HepG2 (cell line): ENCODE measurements around the gene KCNF1. TPM values are rescaled to one million over a fixed set of nuclear protein-coding genes. Genes with fewer than 3 reads are reported as not detected.

Experiments used
- ATAD3A ChIP-seq: sonication (generic); formaldehyde crosslinking; IDR thresholded peaks from 2 replicates; pipeline ENCODE4 v1.4.0; 2020; ENCODE audit warnings: missing genetic modification reagents
- KDM6A ChIP-seq: IDR thresholded peaks from 2 replicates; pipeline ENCODE4 v1.6.1; 2016; ENCODE audit warnings: low read depth
- KLF16 ChIP-seq, 2 experiments: sonication (generic) in 1 of 2; formaldehyde crosslinking in 1 of 2; IDR thresholded peaks; 2 replicates each; pipeline versions ENCODE4 v1.6.1 to v1.8.0; 2016 to 2023; ENCODE audit warnings: missing genetic modification reagents in 2 of 2, missing compliant biosample characterization in 1 of 2
- MIXL1 ChIP-seq: IDR thresholded peaks from 2 replicates; pipeline ENCODE4 v1.6.1; 2016
- POLR2G ChIP-seq: fragments of 200-400 bp; formaldehyde crosslinking; IDR thresholded peaks from 2 replicates; pipeline ENCODE4 v1.6.1; 2018; ENCODE audit warnings: mild to moderate bottlenecking, low read depth, low read length, moderate library complexity
- RFXANK ChIP-seq: IDR thresholded peaks from 2 replicates; pipeline ENCODE4 v1.6.1; 2016
- SCMH1 ChIP-seq: sonication (generic); formaldehyde crosslinking; IDR thresholded peaks from 2 replicates; pipeline ENCODE4 v1.9.0; 2021; ENCODE audit warnings: missing genetic modification reagents, mild to moderate bottlenecking, borderline replicate concordance
- SETDB1 ChIP-seq: sonication (generic); formaldehyde crosslinking; IDR thresholded peaks from 2 replicates; pipeline ENCODE4 v1.5.1; 2020; ENCODE audit warnings: missing genetic modification reagents, mild to moderate bottlenecking, borderline replicate concordance
- TP53 ChIP-seq: sonication (generic); formaldehyde crosslinking; conservative IDR thresholded peaks from 2 replicates; pipeline ENCODE4 v1.4.0; 2020; ENCODE audit warnings: missing genetic modification reagents
- ZIK1 ChIP-seq: sonication (generic); formaldehyde crosslinking; IDR thresholded peaks from 2 replicates; pipeline ENCODE4 v1.5.0; 2020; ENCODE audit warnings: mild to moderate bottlenecking, low read depth, missing genetic modification reagents, borderline replicate concordance
- ZNF615 ChIP-seq: sonication (generic); formaldehyde crosslinking; IDR thresholded peaks from 2 replicates; pipeline ENCODE4 v1.5.0; 2020; ENCODE audit warnings: mild to moderate bottlenecking, missing genetic modification reagents, borderline replicate concordance
- ZNF761 ChIP-seq: sonication (generic); formaldehyde crosslinking; conservative IDR thresholded peaks from 2 replicates; pipeline ENCODE4 v1.4.0; 2020; ENCODE audit warnings: mild to moderate bottlenecking, missing genetic modification reagents
- polyA plus RNA-seq, 8 experiments: library from polyadenylated mRNA; depleted of rRNA in 3 of 8; stranded (reverse) in 7 of 8; unstranded in 1 of 8; fragments of >200 nt; fragmentation: Illumina TruSeq in 4 of 8; extraction: Trizol in 4 of 8; gene quantifications; 2 replicates each; pipeline versions ENCODE4 v1.2.1 to v1.2.3, GENCODE V29; 2011 to 2016; ENCODE audit warnings: low read depth in 4 of 8, missing spikeins in 1 of 8, mixed read lengths in 1 of 8; ENCODE audit not compliant: insufficient read depth in 1 of 8
- total RNA-seq, 5 experiments: library from RNA; depleted of rRNA; stranded (reverse); fragments of >200 nt; fragmentation: Illumina TruSeq; extraction: Trizol; gene quantifications; 2 replicates each; pipeline ENCODE4 v1.2.3, GENCODE V29; 2016; ENCODE audit warnings: low read depth in 1 of 5
- TF ChIP-seq, protein P1 (sequence below): sonication (generic); formaldehyde crosslinking; IDR thresholded peaks from 2 replicates; pipeline ENCODE4 v1.5.1; 2020; ENCODE audit warnings: missing genetic modification reagents, mild to moderate bottlenecking, borderline replicate concordance
- TF ChIP-seq, protein P2 (sequence below): sonication (generic); formaldehyde crosslinking; IDR thresholded peaks from 2 replicates; pipeline ENCODE4 v1.5.1; 2020; ENCODE audit warnings: missing genetic modification reagents, mild to moderate bottlenecking, borderline replicate concordance
- TF ChIP-seq, protein P3 (sequence below): IDR thresholded peaks from 2 replicates; pipeline ENCODE4 v1.6.1; 2016; ENCODE audit warnings: low read depth, control low read depth
- TF ChIP-seq, protein P4 (sequence below): IDR thresholded peaks from 2 replicates; pipeline ENCODE4 v1.6.1; 2016; ENCODE audit warnings: missing genetic modification reagents, missing compliant biosample characterization
- TF ChIP-seq, protein P5 (sequence below), 2 experiments: sonication (generic) in 1 of 2; formaldehyde crosslinking in 1 of 2; IDR thresholded peaks; 2 replicates each; pipeline versions ENCODE4 v1.5.1 to v1.6.1; 2011 to 2020; ENCODE audit warnings: borderline replicate concordance in 1 of 2, low read depth in 1 of 2, low read length in 1 of 2, mild to moderate bottlenecking in 1 of 2, missing genetic modification reagents in 1 of 2, moderate library complexity in 1 of 2

Gene KCNF1
- total and polyA plus RNA-seq, 2 of the 13 experiments (the other 11 are each of a cell fraction or from before 2014, with no cell fraction given) = 0.09 to 0.12 TPM

DNA sequence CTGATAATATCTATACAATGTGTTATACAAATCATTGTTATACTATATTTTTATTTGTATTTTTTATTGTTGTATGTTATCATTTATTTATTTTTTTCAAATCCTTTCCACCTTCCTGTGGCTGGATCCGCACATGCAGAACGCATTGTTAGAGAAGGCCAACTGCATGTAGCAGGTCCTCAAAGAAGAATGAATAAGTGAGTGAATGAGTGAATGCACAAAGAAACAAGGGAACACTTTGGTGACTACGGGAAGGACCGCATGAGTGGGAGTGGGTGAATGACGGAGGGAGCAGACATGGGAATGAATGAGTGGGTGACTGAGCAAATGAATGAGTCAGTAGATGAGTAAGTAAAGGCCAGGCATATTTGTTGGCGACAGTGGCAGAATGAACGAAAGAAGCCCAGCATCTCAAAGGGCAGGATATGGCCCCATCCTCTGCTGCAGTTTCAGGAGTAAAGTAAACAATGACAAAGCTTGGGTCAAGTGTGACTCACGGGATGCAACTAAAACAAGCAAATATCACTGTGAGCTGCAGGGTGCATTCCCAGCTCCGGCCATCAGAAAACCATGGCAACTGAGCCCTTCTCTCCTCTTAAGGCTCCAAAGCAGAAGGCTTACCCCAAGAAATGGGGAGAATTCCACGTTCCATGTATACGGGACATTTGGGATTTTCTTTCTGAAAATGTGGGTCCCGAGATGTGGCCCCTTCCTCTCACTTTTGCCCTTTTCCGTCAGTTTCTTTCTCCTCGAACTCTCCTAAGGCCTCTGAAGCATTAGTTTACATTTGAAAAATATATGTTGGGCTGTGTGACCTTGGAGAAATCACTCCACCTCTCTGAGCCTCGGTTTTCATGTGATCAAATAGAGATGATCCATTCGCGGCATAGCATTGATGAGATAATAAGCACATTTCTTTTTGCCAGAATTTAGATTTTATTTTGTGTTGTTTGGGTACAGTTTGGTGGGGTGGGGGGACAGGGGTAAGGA, 24.5 kb downstream of the KCNF1 start (continued):
- TF ChIP-seq, protein P1, sequence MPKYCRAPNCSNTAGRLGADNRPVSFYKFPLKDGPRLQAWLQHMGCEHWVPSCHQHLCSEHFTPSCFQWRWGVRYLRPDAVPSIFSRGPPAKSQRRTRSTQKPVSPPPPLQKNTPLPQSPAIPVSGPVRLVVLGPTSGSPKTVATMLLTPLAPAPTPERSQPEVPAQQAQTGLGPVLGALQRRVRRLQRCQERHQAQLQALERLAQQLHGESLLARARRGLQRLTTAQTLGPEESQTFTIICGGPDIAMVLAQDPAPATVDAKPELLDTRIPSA (CRISPR knock-in tag) = no peak
- TF ChIP-seq, protein P2, sequence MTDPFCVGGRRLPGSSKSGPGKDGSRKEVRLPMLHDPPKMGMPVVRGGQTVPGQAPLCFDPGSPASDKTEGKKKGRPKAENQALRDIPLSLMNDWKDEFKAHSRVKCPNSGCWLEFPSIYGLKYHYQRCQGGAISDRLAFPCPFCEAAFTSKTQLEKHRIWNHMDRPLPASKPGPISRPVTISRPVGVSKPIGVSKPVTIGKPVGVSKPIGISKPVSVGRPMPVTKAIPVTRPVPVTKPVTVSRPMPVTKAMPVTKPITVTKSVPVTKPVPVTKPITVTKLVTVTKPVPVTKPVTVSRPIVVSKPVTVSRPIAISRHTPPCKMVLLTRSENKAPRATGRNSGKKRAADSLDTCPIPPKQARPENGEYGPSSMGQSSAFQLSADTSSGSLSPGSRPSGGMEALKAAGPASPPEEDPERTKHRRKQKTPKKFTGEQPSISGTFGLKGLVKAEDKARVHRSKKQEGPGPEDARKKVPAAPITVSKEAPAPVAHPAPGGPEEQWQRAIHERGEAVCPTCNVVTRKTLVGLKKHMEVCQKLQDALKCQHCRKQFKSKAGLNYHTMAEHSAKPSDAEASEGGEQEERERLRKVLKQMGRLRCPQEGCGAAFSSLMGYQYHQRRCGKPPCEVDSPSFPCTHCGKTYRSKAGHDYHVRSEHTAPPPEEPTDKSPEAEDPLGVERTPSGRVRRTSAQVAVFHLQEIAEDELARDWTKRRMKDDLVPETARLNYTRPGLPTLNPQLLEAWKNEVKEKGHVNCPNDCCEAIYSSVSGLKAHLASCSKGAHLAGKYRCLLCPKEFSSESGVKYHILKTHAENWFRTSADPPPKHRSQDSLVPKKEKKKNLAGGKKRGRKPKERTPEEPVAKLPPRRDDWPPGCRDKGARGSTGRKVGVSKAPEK (CRISPR knock-in tag) = no peak
- TF ChIP-seq KDM6A (CRISPR knock-in tag) (0 out of 2 replicates have a peak, but pooled peaks have one; percentile 49), ZNF615 (CRISPR knock-in tag) (no peak; the same call in 1 of the 2 replicates), RFXANK (no peak), TP53 (CRISPR knock-in tag) (no peak), POLR2G (no peak), KLF16 (CRISPR knock-in tag; IDR thresholded peaks at IDR 0.05) (peak in 1 of 2 experiments; percentile 69; a peak in 2 of 4 replicates), SETDB1 (CRISPR knock-in tag) (no peak), ATAD3A (CRISPR knock-in tag) (no peak), ZIK1 (CRISPR knock-in tag) (no peak), SCMH1 (CRISPR knock-in tag) (no peak), MIXL1 (CRISPR knock-in tag) (no peak), ZNF761 (CRISPR knock-in tag) (no peak; the same call in 1 of the 2 replicates)
- TF ChIP-seq, protein P3, sequence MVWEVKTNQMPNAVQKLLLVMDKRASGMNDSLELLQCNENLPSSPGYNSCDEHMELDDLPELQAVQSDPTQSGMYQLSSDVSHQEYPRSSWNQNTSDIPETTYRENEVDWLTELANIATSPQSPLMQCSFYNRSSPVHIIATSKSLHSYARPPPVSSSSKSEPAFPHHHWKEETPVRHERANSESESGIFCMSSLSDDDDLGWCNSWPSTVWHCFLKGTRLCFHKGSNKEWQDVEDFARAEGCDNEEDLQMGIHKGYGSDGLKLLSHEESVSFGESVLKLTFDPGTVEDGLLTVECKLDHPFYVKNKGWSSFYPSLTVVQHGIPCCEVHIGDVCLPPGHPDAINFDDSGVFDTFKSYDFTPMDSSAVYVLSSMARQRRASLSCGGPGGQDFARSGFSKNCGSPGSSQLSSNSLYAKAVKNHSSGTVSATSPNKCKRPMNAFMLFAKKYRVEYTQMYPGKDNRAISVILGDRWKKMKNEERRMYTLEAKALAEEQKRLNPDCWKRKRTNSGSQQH (CRISPR knock-in tag) = no peak
- TF ChIP-seq, protein P4, sequence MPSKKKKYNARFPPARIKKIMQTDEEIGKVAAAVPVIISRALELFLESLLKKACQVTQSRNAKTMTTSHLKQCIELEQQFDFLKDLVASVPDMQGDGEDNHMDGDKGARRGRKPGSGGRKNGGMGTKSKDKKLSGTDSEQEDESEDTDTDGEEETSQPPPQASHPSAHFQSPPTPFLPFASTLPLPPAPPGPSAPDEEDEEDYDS (CRISPR knock-in tag) = peak; percentile 34; the same call in 1 of the 2 replicates
- TF ChIP-seq, protein P5, sequence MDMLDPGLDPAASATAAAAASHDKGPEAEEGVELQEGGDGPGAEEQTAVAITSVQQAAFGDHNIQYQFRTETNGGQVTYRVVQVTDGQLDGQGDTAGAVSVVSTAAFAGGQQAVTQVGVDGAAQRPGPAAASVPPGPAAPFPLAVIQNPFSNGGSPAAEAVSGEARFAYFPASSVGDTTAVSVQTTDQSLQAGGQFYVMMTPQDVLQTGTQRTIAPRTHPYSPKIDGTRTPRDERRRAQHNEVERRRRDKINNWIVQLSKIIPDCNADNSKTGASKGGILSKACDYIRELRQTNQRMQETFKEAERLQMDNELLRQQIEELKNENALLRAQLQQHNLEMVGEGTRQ (IDR thresholded peaks at IDR 0.05; ENCODE audit: low read depth, low read length) = no peak
- TF ChIP-seq, protein P5 (CRISPR knock-in tag; IDR thresholded peaks at IDR 0.05; ENCODE audit: borderline replicate concordance) = no peak
